GM15510 (cell line): ENCODE results near the gene MTX3.

Experiments
- POLR2A ChIP-seq: IDR thresholded peaks from 3 replicates; pipeline ENCODE4 v1.6.1; 2011; ENCODE audit warnings: borderline replicate concordance; ENCODE audit not compliant: insufficient read length; ENCODE audit errors: extremely low read depth

Gene MTX3

GRCh38 chr5:79990598-79991507 is at the start of gene MTX3:
Gene MTX3, minus strand, starts transcription at chr5:79991262. Its CDS starts 24 bp downstream, at chr5:79991238.
- peak; percentile 66 for TF ChIP-seq POLR2A

DNA sequence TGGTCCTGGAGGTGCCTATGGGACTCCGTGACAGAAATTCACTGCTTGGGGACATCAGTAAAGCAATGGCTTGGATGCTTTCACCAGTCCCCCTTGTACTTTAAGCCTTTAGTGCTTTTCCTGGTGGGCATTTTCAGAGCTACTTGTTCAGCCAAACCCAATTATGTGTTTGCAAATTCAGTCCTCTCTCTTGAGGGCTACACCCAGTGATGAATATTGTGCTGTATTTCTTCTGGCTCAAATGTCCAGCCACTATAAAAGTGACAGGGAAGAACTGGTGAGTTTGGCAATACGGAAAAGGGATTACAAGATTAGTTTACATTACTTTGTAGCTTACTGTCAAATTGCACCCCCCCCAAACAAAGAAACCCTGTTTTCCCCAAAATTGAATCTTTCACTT is 48.6 kb upstream of the MTX3 start:
- no peak for TF ChIP-seq POLR2A

DNA sequence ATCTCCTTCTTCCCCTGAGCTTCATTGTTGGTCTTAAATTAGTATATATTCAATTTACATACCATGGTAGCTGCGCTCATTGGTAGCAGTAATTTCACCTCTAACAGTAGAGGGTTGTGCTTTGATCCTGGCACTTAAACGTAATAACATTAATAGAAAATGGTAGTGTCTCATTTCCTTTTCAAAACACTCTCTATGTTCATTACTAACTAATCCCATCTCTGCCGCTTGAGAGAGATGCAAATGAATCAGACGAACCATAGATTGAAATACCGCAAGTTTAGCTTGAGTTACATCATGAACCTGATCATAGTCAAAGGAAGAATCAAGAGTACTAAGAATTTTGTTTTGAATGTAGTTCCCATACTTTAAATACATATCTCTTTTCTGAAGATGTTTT is 46.3 kb upstream of the MTX3 start:
- no peak for TF ChIP-seq POLR2A

GRCh38 chr5:80036615-80037014 is 45.6 kb upstream of the MTX3 start:
- no peak for TF ChIP-seq POLR2A

DNA sequence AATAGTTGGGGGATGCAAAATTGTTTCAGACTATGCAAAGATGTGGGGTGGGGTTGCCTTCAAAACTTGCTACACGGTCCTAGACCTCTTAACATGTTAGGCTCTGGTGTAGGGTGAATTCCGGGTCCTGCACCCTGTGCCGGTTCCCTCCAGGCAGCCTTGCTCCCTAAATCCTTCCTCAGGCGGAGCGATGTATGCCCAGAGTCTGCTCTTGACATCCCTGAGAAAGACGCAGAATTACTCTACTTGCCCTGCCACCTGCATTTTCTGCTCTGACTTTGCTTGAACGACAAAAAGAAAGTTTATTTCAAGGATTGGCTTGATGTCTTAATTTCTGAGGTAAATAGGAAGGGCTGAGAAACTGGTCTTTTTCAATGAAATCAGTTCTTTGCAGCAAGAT is 44.8 kb upstream of the MTX3 start:
- no peak for TF ChIP-seq POLR2A

GRCh38 chr5:80034962-80035821 is 44.1 kb upstream of the MTX3 start, which contains the start of gene THBS4:
Gene THBS4, plus strand, starts transcription at chr5:80035348. Its CDS starts 190 bp downstream, at chr5:80035538.
- TF ChIP-seq POLR2A: no peak

GRCh38 chr5:80034559-80034958 is 43.5 kb upstream of the MTX3 start:
- TF ChIP-seq POLR2A: no peak

DNA sequence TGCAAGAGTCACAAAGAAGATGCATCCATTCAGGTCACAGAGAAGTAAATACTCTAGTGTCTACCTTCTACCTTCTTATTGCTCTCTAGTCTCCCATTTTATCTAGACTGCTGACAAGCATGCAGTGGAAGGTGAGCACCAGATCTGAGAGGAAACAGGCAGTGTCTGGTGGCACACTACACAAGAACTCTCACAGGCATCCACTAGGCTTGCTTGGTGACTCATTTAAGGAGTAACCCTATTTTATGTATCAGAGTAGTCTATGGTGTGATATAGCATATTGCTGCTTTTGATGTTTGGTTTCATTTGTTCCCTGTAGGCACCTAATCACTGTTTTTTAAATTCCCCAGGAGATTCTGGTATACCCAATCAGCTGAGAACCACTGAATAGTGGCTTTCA is 42.5 kb upstream of the MTX3 start:
- no peak for TF ChIP-seq POLR2A

- TF ChIP-seq POLR2A: no peak
Observed at GRCh38 chr5:80031109-80031508, 40.0 kb upstream of the MTX3 start.

GRCh38 chr5:80026841-80027240 is 35.8 kb upstream of the MTX3 start:
- TF ChIP-seq POLR2A: no peak

GRCh38 chr5:80025069-80025468 is 34.0 kb upstream of the MTX3 start:
- no peak for TF ChIP-seq POLR2A

GRCh38 chr5:80010754-80011392 is 19.8 kb upstream of the MTX3 start:
- TF ChIP-seq POLR2A: no peak

DNA sequence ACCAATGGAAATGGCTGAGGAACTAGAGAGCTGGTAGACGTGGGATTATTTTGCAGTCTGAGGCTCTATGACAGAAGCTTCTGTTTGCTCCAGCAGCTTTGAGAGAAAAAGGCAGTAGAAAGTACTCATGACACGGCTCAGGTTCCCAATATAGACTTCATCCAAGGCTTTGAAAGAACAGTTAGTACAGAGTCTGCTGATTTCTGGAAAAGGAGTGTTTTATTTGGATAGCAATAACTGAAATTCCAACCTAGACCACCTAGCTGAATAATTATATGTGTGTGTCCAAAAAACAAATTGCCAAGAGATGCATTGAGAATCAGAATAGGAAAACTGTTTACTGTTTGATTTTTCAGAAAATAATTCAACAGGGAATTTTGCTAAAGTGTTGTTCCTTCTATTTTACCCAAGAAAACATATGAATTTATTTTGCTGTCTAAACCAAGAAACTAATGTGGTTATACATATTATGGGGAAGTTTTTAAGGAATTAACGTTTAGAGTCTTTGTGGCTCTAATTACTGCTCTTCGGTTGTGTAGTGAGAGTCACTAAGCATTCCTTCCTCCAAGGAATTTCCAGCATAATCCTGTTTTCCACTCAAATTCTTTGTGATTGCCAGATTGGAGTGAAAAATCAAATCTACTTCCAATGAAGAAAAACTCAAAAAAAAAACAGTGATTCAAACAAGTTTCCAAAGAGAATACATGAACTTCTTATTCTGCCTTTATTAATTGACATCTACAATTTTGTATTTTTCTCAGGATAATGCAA is 18.1 kb upstream of the MTX3 start:
- no peak for TF ChIP-seq POLR2A

DNA sequence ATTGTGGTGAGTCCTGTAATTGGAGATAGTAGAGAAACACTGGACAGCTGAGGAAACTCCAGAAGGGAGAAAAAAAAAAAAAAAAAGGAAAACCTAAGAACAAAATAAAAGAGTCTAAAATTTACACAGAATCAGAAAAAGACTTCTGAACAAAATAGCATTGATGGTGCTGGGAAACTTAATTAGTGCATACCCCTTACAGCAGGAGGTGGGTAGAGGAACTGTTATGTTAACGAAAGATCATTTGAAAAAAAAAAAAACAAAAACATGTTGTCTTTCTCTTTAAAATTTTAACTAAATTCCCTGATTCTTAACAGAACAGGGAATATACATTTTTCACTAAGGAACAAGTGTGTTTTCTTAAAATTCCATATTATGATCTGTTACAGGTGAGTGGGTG is 11.6 kb upstream of the MTX3 start:
- TF ChIP-seq POLR2A: no peak
